HG02763 (cell line): ENCODE results near the gene OR52K2.
"Not testable (repeated sequence)": the region's sequence is repeated elsewhere in the genome, so short reads cannot be mapped to it uniquely, and the experiment has no call there.

ENCODE experiments used
- ATAC-seq: cut with Tn5 transposase; IDR thresholded peaks from one replicate; pipeline ENCODE4 v1.9.1; 2021; ENCODE audit warnings: mild to moderate bottlenecking, moderate library complexity; ENCODE audit not compliant: unreplicated experiment

Gene OR52K2

DNA sequence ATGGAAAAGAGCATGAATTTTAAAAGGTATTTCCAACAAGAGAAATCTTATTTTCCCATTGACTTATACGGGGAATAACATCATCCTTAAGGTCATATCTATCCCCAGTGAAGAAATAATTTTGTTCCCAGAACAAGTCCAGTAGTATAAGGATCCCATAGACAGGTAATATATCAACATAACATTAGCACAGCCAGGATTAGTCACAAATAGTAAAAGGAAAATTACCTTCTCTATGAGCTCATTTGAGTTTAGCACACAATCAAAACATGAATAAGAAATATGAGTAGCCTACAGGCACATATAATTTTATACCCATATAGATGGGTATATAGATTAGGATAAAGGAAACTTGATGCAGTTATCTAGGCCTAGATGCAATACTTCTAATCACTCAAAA lies 30.5 kb downstream of the OR52K2 start:
- no peak for ATAC-seq

DNA sequence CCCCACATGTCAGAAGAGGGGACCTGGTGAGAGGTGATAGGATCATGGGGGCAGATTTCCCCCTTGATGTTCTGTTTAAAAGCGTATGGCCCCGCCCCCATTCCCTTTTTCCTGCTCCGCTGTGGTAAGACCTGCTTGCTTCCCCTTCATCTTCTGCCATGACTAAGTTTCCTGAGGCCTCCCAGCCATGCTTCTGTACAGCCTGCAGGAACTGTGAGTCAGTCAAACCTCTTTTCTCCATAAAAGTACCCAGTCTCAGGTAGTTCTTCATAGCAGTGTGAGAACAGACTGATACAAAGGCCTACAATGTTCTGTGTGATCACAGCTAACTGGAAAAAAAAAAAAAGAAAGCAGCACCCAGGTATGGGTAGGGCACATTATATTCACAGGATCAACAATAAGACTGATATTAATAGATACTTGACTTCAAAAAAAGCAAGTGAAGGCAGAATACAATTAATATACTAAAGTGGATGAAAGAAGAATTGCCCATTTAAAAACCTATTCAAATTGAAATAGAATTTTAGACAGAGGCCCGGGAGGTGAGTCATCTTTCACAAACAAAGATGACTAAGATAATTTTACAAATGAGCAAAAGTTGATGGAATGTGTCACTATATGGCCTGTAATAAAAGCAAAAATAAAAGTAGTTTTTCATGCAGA lies 31.6 kb downstream of the OR52K2 start:
- no peak for ATAC-seq

DNA sequence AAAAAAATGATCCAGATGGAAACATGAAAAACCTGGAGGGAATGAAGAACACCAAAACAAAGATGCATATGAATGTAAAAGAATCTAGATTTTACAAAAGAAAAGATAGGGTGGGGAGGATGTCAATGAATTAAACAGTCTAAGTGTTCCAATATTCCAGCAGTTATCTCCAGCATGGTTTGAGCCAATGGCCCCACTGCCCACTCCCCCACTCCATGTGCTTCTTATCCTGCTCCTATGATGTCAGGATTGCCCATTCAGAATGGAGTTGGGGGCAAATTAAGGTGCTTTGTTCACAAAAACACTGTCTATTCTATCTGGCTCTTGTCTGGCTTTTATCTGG lies 32.1 kb downstream of the OR52K2 start:
- ATAC-seq = no peak

DNA sequence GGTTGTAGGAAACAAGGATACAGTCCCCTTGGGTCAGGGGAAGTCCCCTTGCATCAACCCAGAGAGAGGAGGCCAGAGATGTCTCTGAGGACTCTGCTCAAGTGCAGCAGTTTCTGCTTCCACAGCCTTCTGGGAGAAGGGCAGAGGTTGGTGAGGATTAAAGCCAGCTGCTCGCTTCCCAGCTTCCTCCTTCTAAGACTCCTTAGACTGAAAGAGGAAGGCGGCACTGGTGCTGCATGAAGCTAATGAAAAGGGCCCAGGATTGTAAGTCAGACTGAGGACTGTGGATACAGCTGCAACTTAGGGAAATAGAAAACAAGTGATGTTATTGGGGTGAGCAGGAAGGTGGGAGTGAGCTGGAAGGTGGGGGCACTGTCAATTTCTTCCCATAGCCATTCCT lies 33.4 kb downstream of the OR52K2 start, which contains the start of gene OR52K1:
OR52K1 (plus strand) TSS at position 202 of the 400 bp plus-strand sequence. CDS start 6,255 bp downstream, outside the sequence.
- no peak for ATAC-seq

- no peak for ATAC-seq
Measured at GRCh38 chr11:4484310-4484709, 35.2 kb downstream of the OR52K2 start.

DNA sequence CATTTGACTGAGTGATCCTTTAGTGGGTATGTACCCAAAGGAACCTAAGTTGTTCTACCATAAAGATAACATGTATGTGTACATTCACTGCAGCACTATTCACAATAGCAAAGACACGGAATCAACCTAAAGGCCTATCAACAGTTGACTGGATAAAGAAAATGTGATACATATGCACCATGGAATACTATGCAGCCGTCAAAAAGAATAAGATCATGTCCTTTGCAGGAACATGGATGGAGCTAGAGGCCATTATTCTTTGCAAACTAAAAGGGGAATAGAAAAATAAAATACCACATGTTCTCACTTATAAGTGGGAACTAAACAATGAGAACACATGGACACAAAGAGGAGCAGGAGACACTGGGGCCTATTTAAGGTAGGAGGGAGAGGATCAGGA lies 42.3 kb downstream of the OR52K2 start:
- ATAC-seq = not testable (repeated sequence)

DNA sequence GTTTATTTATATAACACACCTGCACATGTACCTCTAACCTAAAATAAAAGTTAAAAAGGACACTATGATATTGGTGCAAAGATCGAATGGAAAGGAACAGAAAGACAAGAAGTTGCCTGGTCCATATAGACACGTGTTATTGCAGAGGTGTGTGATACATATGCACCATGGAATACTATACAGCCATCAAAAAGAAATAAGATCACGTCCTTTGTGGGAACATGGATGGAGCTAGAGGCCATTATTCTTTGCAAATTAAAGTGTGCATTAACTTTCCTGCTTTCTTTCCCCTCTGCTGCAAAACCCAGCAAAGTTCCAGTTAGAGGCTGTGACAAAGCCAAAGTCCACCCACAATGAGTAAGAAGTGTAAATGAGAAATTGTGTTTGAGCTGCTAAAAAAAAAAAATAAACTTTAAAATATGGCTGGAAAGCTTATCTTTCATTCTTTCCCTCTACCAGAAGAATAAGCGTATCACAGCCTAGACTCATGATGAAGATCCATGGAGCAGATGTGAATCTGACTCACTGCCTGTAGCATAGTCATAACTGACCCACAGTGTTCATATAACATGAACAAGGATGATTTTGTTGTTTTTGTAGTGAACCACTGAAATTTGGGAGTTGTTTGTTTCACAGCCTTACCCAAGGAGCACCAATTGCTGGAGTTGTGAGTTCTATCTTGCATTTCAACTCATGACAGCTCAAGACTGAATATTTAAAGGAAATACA lies 42.9 kb downstream of the OR52K2 start:
- no peak for ATAC-seq

DNA sequence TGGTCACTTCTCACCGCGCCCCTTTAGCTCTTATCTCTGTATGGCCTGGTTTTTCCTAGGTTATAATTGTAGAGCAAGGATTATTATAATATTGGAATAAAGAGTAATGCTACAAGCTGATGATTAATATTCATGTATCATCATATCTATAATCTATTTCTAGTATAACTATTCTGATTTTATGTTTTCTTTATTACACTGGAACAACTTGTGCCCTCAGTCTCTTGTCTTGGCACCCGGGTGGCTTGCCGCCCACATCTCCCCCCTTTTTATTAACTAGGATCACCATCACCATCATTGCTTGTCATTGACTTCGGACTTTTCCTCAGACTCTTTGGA lies 44.4 kb downstream of the OR52K2 start:
- ATAC-seq = no peak

GRCh38 chr11:4495487-4495886 lies 46.4 kb downstream of the OR52K2 start:
- ATAC-seq = no peak

GRCh38 chr11:4495986-4496385 lies 46.9 kb downstream of the OR52K2 start:
- no peak for ATAC-seq

DNA sequence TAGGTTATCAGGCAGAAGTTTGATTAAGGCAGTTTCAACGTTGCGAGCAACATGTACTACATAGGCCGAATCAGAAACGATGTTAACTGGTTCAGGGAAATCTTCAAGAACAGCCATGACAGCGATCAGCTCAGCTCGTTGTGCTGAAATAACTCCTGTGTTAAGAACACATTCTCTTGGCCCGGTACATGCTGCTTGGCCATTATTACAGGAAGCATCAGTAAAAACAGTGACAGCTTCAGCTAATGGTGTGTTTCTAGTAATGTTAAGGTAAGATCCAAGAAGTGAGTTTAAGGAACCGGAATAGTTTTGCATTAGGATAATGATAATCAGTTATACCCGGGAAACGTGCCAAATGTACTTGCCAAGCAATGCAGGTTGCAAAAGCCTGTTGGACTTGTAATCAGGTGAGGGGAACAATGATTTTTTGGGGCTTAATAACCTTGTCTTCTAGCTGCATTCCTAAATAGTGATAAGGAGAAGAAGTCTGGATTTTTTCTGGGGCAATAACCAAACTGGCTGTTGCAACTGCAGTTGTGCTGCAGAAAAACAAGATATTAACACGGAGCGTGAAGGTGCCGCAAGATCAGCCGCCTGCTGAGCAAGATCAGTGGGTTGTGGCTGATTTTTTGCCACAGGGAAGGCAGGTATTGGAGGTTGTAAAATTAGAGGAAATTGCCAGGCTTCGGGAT lies 47.6 kb downstream of the OR52K2 start:
- ATAC-seq = no peak
